ENCODE measurements around the gene PRKCB. TPM values are rescaled to one million over a fixed set of nuclear protein-coding genes. Genes with fewer than 3 reads are reported as not detected.
A peak's percentile ranks its signal among the peaks of the same experiment; 100 is the strongest.

The PRKCB gene
- total and polyA plus RNA-seq, 2 experiments from 2014 or later: 3.7 to 16.4 TPM

GRCh38 chr16:23802776-23803175 lies 33.0 kb upstream of the PRKCB start (continued):
- TF ChIP-seq REST (IDR thresholded peaks at IDR 0.05; ENCODE audit: unreplicated experiment) (no peak), POLR2AphosphoS5 (IDR thresholded peaks at IDR 0.05; ENCODE audit: low read depth) (no peak)

GRCh38 chr16:23803591-23804123 lies 32.1 kb upstream of the PRKCB start:
- H3K4me3 Mint-ChIP-seq: no peak overlapping the region
- no peak overlapping the region for H3K27ac ChIP-seq (ENCODE audit: low read depth)
- peaks cover 7% of the 10 kb centered on the region for H3K4me1 Mint-ChIP-seq
- TF ChIP-seq CTCF (conservative IDR thresholded peaks at IDR 0.05; ENCODE audit: low read depth in 2 of 2) (peak; percentile 74 to 85), ZNF331 (CRISPR knock-in tag; IDR thresholded peaks at IDR 0.05; ENCODE audit: low read depth) (no peak)
- DNase-seq (ENCODE audit: low spot score) (peak; percentile 83), ATAC-seq (peak; percentile 96)
- H3K4me1 ChIP-seq (ENCODE audit: insufficient read depth): no peaks in the 10 kb centered on the region
- no peak overlapping the region for H3K27ac Mint-ChIP-seq
- H3K36me3 ChIP-seq (ENCODE audit: insufficient read depth): no peaks in the 10 kb centered on the region
- H3K79me2 ChIP-seq (replicated peaks; ENCODE audit: insufficient read depth): no peaks in the 10 kb centered on the region
- H3K36me3 Mint-ChIP-seq (ENCODE audit: low read depth): no peaks in the 10 kb centered on the region
- H3F3A ChIP-seq (replicated peaks; ENCODE audit: low read depth): no peaks in the 10 kb centered on the region
- no peaks in the 10 kb centered on the region for H3K27me3 ChIP-seq (ENCODE audit: insufficient read depth)
- no peaks in the 10 kb centered on the region; the same call in 1 of the 2 replicates for H4K20me1 ChIP-seq (replicated peaks; ENCODE audit: insufficient read depth)
- H3K4me2 ChIP-seq: no peak overlapping the region
- H3K9me3 Mint-ChIP-seq: no peaks in the 10 kb centered on the region
- no peak overlapping the region for H3K4me3 ChIP-seq
- H3K27me3 Mint-ChIP-seq (ENCODE audit: insufficient read depth, low read depth, poor library complexity): peaks cover 4% of the 10 kb centered on the region
- peak overlapping the region; percentile 43; the same call in 1 of the 2 replicates for H2AFZ ChIP-seq
- H3K9me2 ChIP-seq (ENCODE audit: insufficient read depth): no peaks in the 10 kb centered on the region

GRCh38 chr16:23807028-23807427 lies 28.8 kb upstream of the PRKCB start:
- no peak for ATAC-seq
- no peak overlapping the region for H3K4me3 ChIP-seq
- TF ChIP-seq ZNF114 (CRISPR knock-in tag; IDR thresholded peaks at IDR 0.05) (no peak), CTCF (conservative IDR thresholded peaks at IDR 0.05; ENCODE audit: low read depth in 2 of 2) (no peak)

More at GRCh38 chr16:23807028-23807427, 28.8 kb upstream of the PRKCB start:
- H3K9me2 ChIP-seq (ENCODE audit: insufficient read depth): no peaks in the 10 kb centered on the region
- Mint-ChIP-seq H3K27me3 (ENCODE audit: insufficient read depth, low read depth, poor library complexity) (peaks cover 5% of the 10 kb centered on the region), H3K4me3 (no peak overlapping the region), H3K27ac (no peak overlapping the region), H3K4me1 (peaks cover 7% of the 10 kb centered on the region), H3K9me3 (no peaks in the 10 kb centered on the region), H3K36me3 (ENCODE audit: low read depth) (no peaks in the 10 kb centered on the region)
- no peak for DNase-seq (ENCODE audit: low spot score)
- no peaks in the 10 kb centered on the region for H3K36me3 ChIP-seq (ENCODE audit: insufficient read depth)
- no peaks in the 10 kb centered on the region for H3K27me3 ChIP-seq (ENCODE audit: insufficient read depth)
- no peak overlapping the region for H3K4me2 ChIP-seq
- H2AFZ ChIP-seq: no peak overlapping the region
- no peaks in the 10 kb centered on the region for H3K79me2 ChIP-seq (replicated peaks; ENCODE audit: insufficient read depth)
- H4K20me1 ChIP-seq (replicated peaks; ENCODE audit: insufficient read depth): no peaks in the 10 kb centered on the region; the same call in 1 of the 2 replicates
- H3K27ac ChIP-seq (ENCODE audit: low read depth): no peak overlapping the region
- H3F3A ChIP-seq (replicated peaks; ENCODE audit: low read depth): no peaks in the 10 kb centered on the region
- no peaks in the 10 kb centered on the region for H3K4me1 ChIP-seq (ENCODE audit: insufficient read depth)
